IMR-90 (cell line): ENCODE results near the gene CDHR1. TPM values are rescaled to one million over a fixed set of nuclear protein-coding genes. Genes with fewer than 3 reads are reported as not detected.

Source experiments
- ATAC-seq: fragments of 200-7000 bp; cut with Tn5 transposase; 2 replicates; pipeline ENCODE4 v1.9.1; 2020; ENCODE audit warnings: low read depth, mild to moderate bottlenecking, moderate library complexity
- BruUV-seq: library from RNA; stranded (reverse); fragments of 400-500 nt; replicated peaks from 2 replicates; lab custom pipeline; 2021; lab: Mats Ljungman, UMichigan
- CTCF ChIA-PET: fragments of 300-600 bp; formaldehyde crosslinking; extraction: SDS; loops from one replicate; lab custom pipeline; 2021; ENCODE audit warnings: antibody characterized with exemption; lab: Yijun Ruan, JAX
- POLR2A ChIA-PET: fragments of 300-600 bp; sonication (Branson Sonifier 250); formaldehyde crosslinking; loops from one replicate; lab custom pipeline; 2022; ENCODE audit warnings: antibody characterized with exemption; ENCODE audit not compliant: unreplicated experiment; lab: Charles Lee
- DNase-seq: peaks from one replicate; pipeline ENCODE4 v3.0.0; 2013
- H2AFZ ChIP-seq: replicated peaks from 2 replicates; pipeline ENCODE3; 2013; ENCODE audit warnings: low read length, mild to moderate bottlenecking; ENCODE audit not compliant: poor library complexity
- H2AK5ac ChIP-seq: 2 replicates; pipeline ENCODE4 v1.6.1; 2013; ENCODE audit warnings: low read depth, low read length, inconsistent platforms
- H2AK9ac ChIP-seq: replicated peaks from 2 replicates; pipeline ENCODE3; 2013; ENCODE audit warnings: mild to moderate bottlenecking, low read depth, low read length, moderate library complexity; ENCODE audit not compliant: poor library complexity
- H2BK120ac ChIP-seq: 2 replicates; pipeline ENCODE4 v1.6.1; 2013; ENCODE audit warnings: low read depth, low read length, inconsistent platforms
- H2BK15ac ChIP-seq: 3 replicates; pipeline ENCODE4 v1.6.1; 2013; ENCODE audit warnings: low read depth, low read length, inconsistent platforms
- H2BK20ac ChIP-seq: 2 replicates; pipeline ENCODE4 v1.6.1; 2013; ENCODE audit warnings: low read depth, mild to moderate bottlenecking, inconsistent platforms, low read length, moderate library complexity
- H2BK5ac ChIP-seq: 2 replicates; pipeline ENCODE4 v1.6.1; 2013; ENCODE audit warnings: mild to moderate bottlenecking, low read depth, low read length, inconsistent platforms; ENCODE audit not compliant: poor library complexity, severe bottlenecking
- H3K14ac ChIP-seq: replicated peaks from 2 replicates; pipeline ENCODE4 v1.6.1; 2013; ENCODE audit warnings: low read depth, low read length, inconsistent platforms
- H3K18ac ChIP-seq: 2 replicates; pipeline ENCODE4 v1.6.1; 2013; ENCODE audit warnings: low read depth, low read length, control low read depth
- H3K23ac ChIP-seq: 2 replicates; pipeline ENCODE4 v1.6.1; 2013; ENCODE audit warnings: low read depth, low read length, inconsistent platforms
- H3K27ac ChIP-seq: 2 replicates; pipeline ENCODE4 v1.5.1; 2013; ENCODE audit warnings: mild to moderate bottlenecking, control low read depth, low read length; ENCODE audit not compliant: insufficient read depth
- H3K27me3 ChIP-seq: 2 replicates; pipeline ENCODE4 v1.6.1; 2013; ENCODE audit warnings: low read length; ENCODE audit not compliant: control insufficient read depth, insufficient read depth
- H3K36me3 ChIP-seq: 2 replicates; pipeline ENCODE4 v1.6.1; 2013; ENCODE audit warnings: low read length, mixed read lengths; ENCODE audit not compliant: control insufficient read depth, insufficient read depth
- H3K4ac ChIP-seq: 2 replicates; pipeline ENCODE4 v1.6.1; 2013; ENCODE audit warnings: low read depth, low read length, inconsistent platforms
- H3K4me1 ChIP-seq: 2 replicates; pipeline ENCODE4 v1.6.1; 2013; ENCODE audit warnings: low read length, mixed read lengths; ENCODE audit not compliant: control insufficient read depth, insufficient read depth
- H3K4me2 ChIP-seq: 2 replicates; pipeline ENCODE4 v1.6.1; 2013; ENCODE audit warnings: low read depth, mild to moderate bottlenecking, control low read depth, low read length, moderate library complexity
- H3K4me3 ChIP-seq: 2 replicates; pipeline ENCODE4 v1.5.1; 2013; ENCODE audit warnings: low read depth, mild to moderate bottlenecking, control low read depth, low read length, moderate library complexity; ENCODE audit not compliant: insufficient read depth
- H3K56ac ChIP-seq: 2 replicates; pipeline ENCODE4 v1.6.1; 2013; ENCODE audit warnings: low read length, inconsistent platforms; ENCODE audit not compliant: insufficient read depth; ENCODE audit errors: extremely low read depth
- H3K79me1 ChIP-seq, 2 experiments: 2 replicates each; pipeline ENCODE4 v1.6.1; 2013; ENCODE audit warnings: low read length in 2 of 2, inconsistent platforms in 1 of 2, low read depth in 1 of 2
- H3K9ac ChIP-seq: 2 replicates; pipeline ENCODE4 v1.6.1; 2013; ENCODE audit warnings: low read depth, low read length, control low read depth
- H3K9me1 ChIP-seq: 2 replicates; pipeline ENCODE4 v1.6.1; 2013; ENCODE audit warnings: low read length, inconsistent platforms; ENCODE audit not compliant: insufficient read depth
- H3K9me3 ChIP-seq: 2 replicates; pipeline ENCODE4 v1.6.1; 2013; ENCODE audit warnings: low read length; ENCODE audit not compliant: control insufficient read depth, insufficient read depth
- H4K20me1 ChIP-seq: 2 replicates; pipeline ENCODE4 v1.6.1; 2013; ENCODE audit warnings: low read length, inconsistent platforms; ENCODE audit not compliant: insufficient read depth
- H4K5ac ChIP-seq: 2 replicates; pipeline ENCODE4 v1.6.1; 2013; ENCODE audit warnings: mild to moderate bottlenecking, low read depth, low read length, control low read depth
- H4K8ac ChIP-seq, 2 experiments: 2 replicates each; pipeline ENCODE4 v1.6.1; 2013; ENCODE audit warnings: low read depth in 2 of 2, low read length in 2 of 2, control low read depth in 1 of 2, inconsistent platforms in 1 of 2
- H4K91ac ChIP-seq: 2 replicates; pipeline ENCODE4 v1.6.1; 2013; ENCODE audit warnings: low read depth, low read length, inconsistent platforms; ENCODE audit not compliant: insufficient read depth
- BHLHE40 ChIP-seq: fragments of 150-350 bp; IDR thresholded peaks from 2 replicates; pipeline ENCODE4 v1.6.1; 2016; ENCODE audit warnings: mild to moderate bottlenecking, low read depth, low read length
- FOS ChIP-seq: fragments of 150-350 bp; IDR thresholded peaks from 2 replicates; pipeline ENCODE4 v1.6.1; 2016; ENCODE audit warnings: low read depth, low read length
- MAFK ChIP-seq: IDR thresholded peaks from 2 replicates; pipeline ENCODE4 v1.6.1; 2012; ENCODE audit warnings: low read depth, low read length, improper control_type of control experiment
- MAZ ChIP-seq: IDR thresholded peaks from 2 replicates; pipeline ENCODE4 v1.6.1; 2012; ENCODE audit warnings: low read depth, mild to moderate bottlenecking, low read length, improper control_type of control experiment, moderate library complexity, borderline replicate concordance
- NFE2L2 ChIP-seq: fragments of 150-350 bp; IDR thresholded peaks from 2 replicates; pipeline ENCODE4 v1.6.1; 2016; ENCODE audit warnings: low read depth, mild to moderate bottlenecking, low read length
- POLR2A ChIP-seq: IDR thresholded peaks from 2 replicates; pipeline ENCODE4 v1.6.1; 2012; ENCODE audit warnings: mild to moderate bottlenecking, low read depth, low read length
- RAD21 ChIP-seq: IDR thresholded peaks from 2 replicates; pipeline ENCODE4 v1.6.1; 2012; ENCODE audit warnings: low read length, improper control_type of control experiment
- RCOR1 ChIP-seq: IDR thresholded peaks from 2 replicates; pipeline ENCODE4 v1.6.1; 2012; ENCODE audit warnings: mild to moderate bottlenecking, low read length, improper control_type of control experiment; ENCODE audit not compliant: insufficient replicate concordance
- RFX5 ChIP-seq: IDR thresholded peaks from 2 replicates; pipeline ENCODE4 v1.8.0; 2012; ENCODE audit warnings: low read depth, mild to moderate bottlenecking, low read length, moderate library complexity
- SMC3 ChIP-seq: fragments of 150-350 bp; IDR thresholded peaks from 2 replicates; pipeline ENCODE4 v1.6.1; 2016; ENCODE audit warnings: low read depth, mild to moderate bottlenecking, antibody characterized with exemption, low read length, moderate library complexity
- WGBS, 2 experiments: methylation state at CpG; one replicate each; pipeline versions ENCODE4 v1.1.5 to v1.1.7; 2013; ENCODE audit warnings: missing lambda C conversion rate in 2 of 2; ENCODE audit not compliant: insufficient read length in 1 of 2; ENCODE audit errors: extremely low coverage in 2 of 2; 5-methylcytosine and 5-hydroxymethylcytosine counted together
- dilution Hi-C: fragments of 300-500 bp; cut with HindIII; formaldehyde crosslinking; loops from one replicate; pipeline ENCODE4 v1.14.3; 2018; ENCODE audit warnings: low sequenced_read_pairs; ENCODE audit not compliant: unreplicated experiment
- in situ Hi-C: fragments of 300-500 bp; cut with MboI; formaldehyde crosslinking; loops from 3 replicates; pipeline ENCODE4 v1.14.3; 2019; ENCODE audit warnings: low sequenced_read_pairs, inconsistent platforms, mixed read lengths
- intact Hi-C: fragments of 100-400 bp; cut with micrococcal nuclease; formaldehyde crosslinking; loops from 2 replicates; pipeline ENCODE4 v1.10.0; 2022
- polyA plus RNA-seq, 3 experiments: library from polyadenylated mRNA; depleted of rRNA; stranded (reverse); fragments of >200 nt; gene quantifications; 2 replicates each; pipeline ENCODE4 v1.2.3, GENCODE V29; 2012; ENCODE audit warnings: low replicate concordance in 1 of 3
- total RNA-seq: library from RNA; depleted of rRNA; stranded (reverse); fragments of >200 nt; gene quantifications from 2 replicates; pipeline ENCODE4 v1.2.3, GENCODE V29; 2012
- TF ChIP-seq, protein P1 (sequence below): fragments of 150-350 bp; IDR thresholded peaks from 2 replicates; pipeline ENCODE4 v1.6.1; 2016; ENCODE audit warnings: low read depth, mild to moderate bottlenecking, low read length, moderate library complexity, borderline replicate concordance
- TF ChIP-seq, protein P2 (sequence below): conservative IDR thresholded peaks from 2 replicates; pipeline ENCODE4 v1.5.1; 2012; ENCODE audit warnings: mild to moderate bottlenecking, low read depth, low read length, improper control_type of control experiment

Gene CDHR1
- total and polyA plus RNA-seq, 2 of the 4 experiments (the other 2 are of a cell fraction): not detected

DNA sequence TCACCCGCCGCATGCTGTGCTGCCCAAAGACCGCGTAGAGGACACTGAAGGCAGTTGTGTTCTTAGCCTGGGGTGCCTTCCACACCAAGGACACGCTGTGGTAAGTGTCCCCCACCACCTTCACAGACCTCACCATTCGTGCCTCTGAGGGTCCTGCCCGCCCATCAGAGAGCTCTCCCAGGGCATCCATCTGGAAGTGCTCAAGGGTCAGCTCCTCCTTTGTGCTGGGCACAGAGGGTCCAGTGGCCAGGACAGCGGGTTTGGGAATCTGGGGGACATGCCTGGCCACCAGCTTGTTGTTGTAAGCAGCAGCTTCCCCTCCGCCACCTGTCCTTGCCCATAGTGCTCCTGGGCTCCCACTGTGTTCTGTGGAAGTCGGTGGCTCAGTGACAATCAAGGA, 38.0 kb downstream of the CDHR1 start:
- Histone ChIP-seq H3K9me3 (no peaks in the 10 kb centered on the region), H3K36me3 (no peaks in the 10 kb centered on the region), H3K4me3 (no peak overlapping the region), H4K8ac (no peak overlapping the region), H3K23ac (no peak overlapping the region), H3K27ac (no peak overlapping the region), H3K18ac (no peak overlapping the region), H3K4me1 (no peaks in the 10 kb centered on the region), H2AK5ac (no peak overlapping the region), H4K5ac (no peak overlapping the region), H3K4me2 (no peak overlapping the region), H3K27me3 (peaks cover 11% of the 10 kb centered on the region; the same call in 1 of the 2 replicates), H3K79me1 (no peaks in the 10 kb centered on the region), H2BK20ac (no peak overlapping the region), H2AK9ac (no peak overlapping the region), H3K56ac (no peak overlapping the region), H4K91ac (no peak overlapping the region), H3K14ac (no peak overlapping the region), H3K9ac (no peak overlapping the region), H2BK15ac (no peak overlapping the region), H2AFZ (no peak overlapping the region), H4K20me1 (no peaks in the 10 kb centered on the region; the same call in 1 of the 2 replicates), H2BK120ac (no peak overlapping the region), H3K9me1 (no peaks in the 10 kb centered on the region), H2BK5ac (no peak overlapping the region), H3K4ac (no peak overlapping the region)
- CTCF ChIA-PET: no interaction called here
- TF ChIP-seq RFX5: no peak
- no peak for TF ChIP-seq NFE2L2
- no peak for TF ChIP-seq RAD21
- no peak for TF ChIP-seq FOS
- TF ChIP-seq, protein P1, sequence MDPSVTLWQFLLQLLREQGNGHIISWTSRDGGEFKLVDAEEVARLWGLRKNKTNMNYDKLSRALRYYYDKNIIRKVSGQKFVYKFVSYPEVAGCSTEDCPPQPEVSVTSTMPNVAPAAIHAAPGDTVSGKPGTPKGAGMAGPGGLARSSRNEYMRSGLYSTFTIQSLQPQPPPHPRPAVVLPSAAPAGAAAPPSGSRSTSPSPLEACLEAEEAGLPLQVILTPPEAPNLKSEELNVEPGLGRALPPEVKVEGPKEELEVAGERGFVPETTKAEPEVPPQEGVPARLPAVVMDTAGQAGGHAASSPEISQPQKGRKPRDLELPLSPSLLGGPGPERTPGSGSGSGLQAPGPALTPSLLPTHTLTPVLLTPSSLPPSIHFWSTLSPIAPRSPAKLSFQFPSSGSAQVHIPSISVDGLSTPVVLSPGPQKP: no peak
- no peak for TF ChIP-seq MAFK
- no peak for TF ChIP-seq MAZ
- TF ChIP-seq RCOR1: no peak
- no peak for TF ChIP-seq POLR2A
- TF ChIP-seq SMC3: no peak
- TF ChIP-seq, protein P2, sequence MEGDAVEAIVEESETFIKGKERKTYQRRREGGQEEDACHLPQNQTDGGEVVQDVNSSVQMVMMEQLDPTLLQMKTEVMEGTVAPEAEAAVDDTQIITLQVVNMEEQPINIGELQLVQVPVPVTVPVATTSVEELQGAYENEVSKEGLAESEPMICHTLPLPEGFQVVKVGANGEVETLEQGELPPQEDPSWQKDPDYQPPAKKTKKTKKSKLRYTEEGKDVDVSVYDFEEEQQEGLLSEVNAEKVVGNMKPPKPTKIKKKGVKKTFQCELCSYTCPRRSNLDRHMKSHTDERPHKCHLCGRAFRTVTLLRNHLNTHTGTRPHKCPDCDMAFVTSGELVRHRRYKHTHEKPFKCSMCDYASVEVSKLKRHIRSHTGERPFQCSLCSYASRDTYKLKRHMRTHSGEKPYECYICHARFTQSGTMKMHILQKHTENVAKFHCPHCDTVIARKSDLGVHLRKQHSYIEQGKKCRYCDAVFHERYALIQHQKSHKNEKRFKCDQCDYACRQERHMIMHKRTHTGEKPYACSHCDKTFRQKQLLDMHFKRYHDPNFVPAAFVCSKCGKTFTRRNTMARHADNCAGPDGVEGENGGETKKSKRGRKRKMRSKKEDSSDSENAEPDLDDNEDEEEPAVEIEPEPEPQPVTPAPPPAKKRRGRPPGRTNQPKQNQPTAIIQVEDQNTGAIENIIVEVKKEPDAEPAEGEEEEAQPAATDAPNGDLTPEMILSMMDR: no peak
- no peak for TF ChIP-seq BHLHE40
- POLR2A ChIA-PET: no interaction called here
- intact Hi-C loops (no loop called here), dilution Hi-C loops (no loop called here), in situ Hi-C loops (no loop called here)
- 83% methylated on average over 4 of the region's 10 CpGs; no CpG with 5 or more reads in 1 of the 2 experiments for WGBS, 2 experiments
- ATAC-seq (no peak), DNase-seq (no peak)
- BruUV-seq: no TSS peak
